Testis (tissue), 3 donors: ENCODE measurements around the gene SCN9A. TPM values are rescaled to one million over a fixed set of nuclear protein-coding genes. Genes with fewer than 3 reads are reported as not detected.

Experiments used
- DNase-seq: peaks from one replicate; pipeline ENCODE4 v3.0.0-alpha.2; 2019
- H3K27ac ChIP-seq, 2 donors: fragments of 200-600 bp; sonication (generic); one replicate each; pipeline ENCODE4 v1.5.1; 2019
- H3K27me3 ChIP-seq: fragments of 200-600 bp; sonication (generic); one replicate; pipeline ENCODE4 v1.5.1; 2019
- H3K36me3 ChIP-seq: fragments of 200-600 bp; sonication (generic); one replicate; pipeline ENCODE4 v1.5.1; 2017; ENCODE audit warnings: low read depth; ENCODE audit errors: missing control alignments
- H3K4me1 ChIP-seq: fragments of 200-600 bp; sonication (generic); one replicate; pipeline ENCODE4 v1.5.1; 2019
- H3K4me3 ChIP-seq, 2 donors: fragments of 200-600 bp; sonication (generic); one replicate each; pipeline ENCODE4 v1.5.1; 2017 to 2019
- H3K9me3 ChIP-seq: fragments of 200-600 bp; sonication (generic); one replicate; pipeline ENCODE4 v1.5.1; 2017
- POLR2A ChIP-seq: fragments of 450-650 bp; IDR thresholded peaks from one replicate; pipeline ENCODE4 v1.6.1; 2017; ENCODE audit warnings: antibody characterized with exemption, mild to moderate bottlenecking, moderate library complexity
- WGBS, 2 donors: methylation state at CpG; one replicate each; pipeline ENCODE4 v1.1.5; 2018; 5-methylcytosine and 5-hydroxymethylcytosine counted together
- intact Hi-C: fragments of 100-400 bp; cut with DNase I; formaldehyde crosslinking; loops from one replicate; pipeline ENCODE4 v1.15.1; 2023; ENCODE audit warnings: low total_unique reads
- polyA plus RNA-seq: library from polyadenylated mRNA; stranded (reverse); fragments of 350-450 nt; fragmentation: Illumina TruSeq; extraction: RNeasy Lipid Tissue Mini Kit (QIAGEN cat#74804); gene quantifications from one replicate; pipeline ENCODE4 v1.2.3, GENCODE V29; 2014; ENCODE audit warnings: low read depth, low replicate concordance; ENCODE audit not compliant: insufficient read depth
- total RNA-seq, 2 donors: library from RNA; depleted of rRNA; stranded (reverse); fragments of >200 nt; gene quantifications; one replicate each; pipeline ENCODE4 v1.2.3, GENCODE V29; 2016
- TF ChIP-seq, protein P1 (sequence below), 3 experiments: fragments of 450-650 bp in 2 of 3; fragments of 200-600 bp in 1 of 3; sonication (generic) in 1 of 3; IDR thresholded peaks; one replicate each; pipeline ENCODE4 v1.5.1; 2016 to 2019; ENCODE audit warnings: antibody characterized with exemption in 3 of 3, mild to moderate bottlenecking in 2 of 3, moderate library complexity in 1 of 3

Gene SCN9A
- total and polyA plus RNA-seq, 3 donors from 2014 or later: 7.3 to 117 (median 85.7) TPM

- H3K36me3 ChIP-seq: no peaks in the 10 kb centered on the region
These were observed 2.6 kb downstream of the SCN9A start for GRCh38 chr2:166373105-166373504.

GRCh38 chr2:166372046-166372445, 3.7 kb downstream of the SCN9A start:
- Histone ChIP-seq H3K27ac (no peak overlapping the region), H3K27me3 (no peaks in the 10 kb centered on the region), H3K4me3 (no peak overlapping the region), H3K36me3 (no peaks in the 10 kb centered on the region), H3K4me1 (peaks cover 4% of the 10 kb centered on the region), H3K9me3 (no peaks in the 10 kb centered on the region)
- WGBS, 2 donors: 76 to 77% methylated on average over 2 of the region's 2 CpGs
- intact Hi-C loops: no loop called here
- DNase-seq: no peak
- TF ChIP-seq, protein P1, sequence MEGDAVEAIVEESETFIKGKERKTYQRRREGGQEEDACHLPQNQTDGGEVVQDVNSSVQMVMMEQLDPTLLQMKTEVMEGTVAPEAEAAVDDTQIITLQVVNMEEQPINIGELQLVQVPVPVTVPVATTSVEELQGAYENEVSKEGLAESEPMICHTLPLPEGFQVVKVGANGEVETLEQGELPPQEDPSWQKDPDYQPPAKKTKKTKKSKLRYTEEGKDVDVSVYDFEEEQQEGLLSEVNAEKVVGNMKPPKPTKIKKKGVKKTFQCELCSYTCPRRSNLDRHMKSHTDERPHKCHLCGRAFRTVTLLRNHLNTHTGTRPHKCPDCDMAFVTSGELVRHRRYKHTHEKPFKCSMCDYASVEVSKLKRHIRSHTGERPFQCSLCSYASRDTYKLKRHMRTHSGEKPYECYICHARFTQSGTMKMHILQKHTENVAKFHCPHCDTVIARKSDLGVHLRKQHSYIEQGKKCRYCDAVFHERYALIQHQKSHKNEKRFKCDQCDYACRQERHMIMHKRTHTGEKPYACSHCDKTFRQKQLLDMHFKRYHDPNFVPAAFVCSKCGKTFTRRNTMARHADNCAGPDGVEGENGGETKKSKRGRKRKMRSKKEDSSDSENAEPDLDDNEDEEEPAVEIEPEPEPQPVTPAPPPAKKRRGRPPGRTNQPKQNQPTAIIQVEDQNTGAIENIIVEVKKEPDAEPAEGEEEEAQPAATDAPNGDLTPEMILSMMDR (IDR thresholded peaks at IDR 0.05): no peak
- TF ChIP-seq POLR2A: no peak

More at GRCh38 chr2:166373105-166373504, 2.6 kb downstream of the SCN9A start:
- TF ChIP-seq POLR2A: no peak
- TF ChIP-seq, protein P1 (IDR thresholded peaks at IDR 0.05): no peak
- H3K4me3 ChIP-seq: no peak overlapping the region
- intact Hi-C loops: no loop called here
- H3K9me3 ChIP-seq: no peaks in the 10 kb centered on the region
- H3K4me1 ChIP-seq: peaks cover 4% of the 10 kb centered on the region
- 55 to 56% methylated on average over 2 of the region's 2 CpGs for WGBS, 2 donors
- H3K27ac ChIP-seq: no peak overlapping the region
- no peaks in the 10 kb centered on the region for H3K27me3 ChIP-seq
- DNase-seq: no peak

DNA sequence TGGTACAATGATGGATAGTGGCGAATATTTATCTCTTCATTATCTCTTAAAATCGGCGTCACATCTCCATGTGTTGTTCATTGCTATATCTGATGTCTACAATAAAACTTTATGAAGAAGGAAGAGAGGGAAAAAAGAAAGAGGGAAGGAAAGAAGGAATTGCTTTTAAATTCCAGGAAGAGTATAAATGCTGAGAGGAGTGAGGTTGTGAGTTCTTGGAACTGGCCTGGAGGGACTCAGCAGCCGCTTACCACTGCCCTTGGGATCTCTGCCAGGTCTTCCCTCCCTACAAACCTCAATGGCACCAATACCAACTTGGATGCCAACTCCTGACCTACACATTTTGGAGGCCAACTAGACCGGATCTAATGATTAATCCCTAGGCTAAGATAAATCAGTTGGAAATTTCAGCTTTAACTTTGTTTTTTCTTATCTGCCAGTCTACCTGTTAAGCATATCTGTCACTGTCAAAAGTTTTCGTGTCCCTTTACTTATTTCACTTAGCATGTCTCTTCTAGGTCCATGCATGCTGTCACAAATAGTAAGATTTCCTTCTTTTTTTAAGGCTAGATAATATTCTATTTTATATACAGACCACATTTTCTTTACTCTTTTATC, 9.8 kb downstream of the SCN9A start:
- no peaks in the 10 kb centered on the region for H3K4me1 ChIP-seq
- TF ChIP-seq POLR2A: no peak
- TF ChIP-seq, protein P1 (IDR thresholded peaks at IDR 0.05): no peak
- intact Hi-C loops: no loop called here
- peak; percentile 35 for DNase-seq
- no peak overlapping the region for H3K27ac ChIP-seq
- no peak overlapping the region for H3K4me3 ChIP-seq
- H3K36me3 ChIP-seq: no peaks in the 10 kb centered on the region
- H3K9me3 ChIP-seq: no peaks in the 10 kb centered on the region
- H3K27me3 ChIP-seq: no peaks in the 10 kb centered on the region
- WGBS, 2 donors: 65 to 66% methylated on average over 6 of the region's 6 CpGs

DNA sequence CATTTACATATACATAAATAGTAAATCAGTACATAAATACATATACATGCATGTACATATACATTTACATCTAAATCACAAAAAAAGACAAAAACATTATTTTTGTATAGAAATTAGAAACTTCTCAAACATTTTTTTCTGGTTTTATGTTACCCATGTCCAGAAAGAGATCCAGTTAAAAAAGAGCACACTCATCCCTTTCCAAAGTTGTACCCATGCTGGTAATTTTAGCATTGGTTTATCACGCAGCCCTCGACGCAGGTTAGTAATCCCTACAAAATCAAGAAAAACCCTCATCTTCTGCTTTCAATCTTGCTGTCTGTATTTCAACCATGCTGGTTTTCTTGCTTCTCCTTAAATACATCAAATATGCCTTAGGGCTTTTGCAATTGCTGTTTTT, 10.5 kb downstream of the SCN9A start:
- no peaks in the 10 kb centered on the region for H3K27me3 ChIP-seq
- no peak for DNase-seq
- no peaks in the 10 kb centered on the region for H3K36me3 ChIP-seq
- TF ChIP-seq POLR2A: no peak
- TF ChIP-seq, protein P1 (IDR thresholded peaks at IDR 0.05): no peak
- 92% methylated on average over 3 of the region's 3 CpGs for WGBS, 2 donors
- no peaks in the 10 kb centered on the region for H3K9me3 ChIP-seq
- no peak overlapping the region for H3K4me3 ChIP-seq
- intact Hi-C loops: no loop called here
- H3K4me1 ChIP-seq: no peaks in the 10 kb centered on the region
- H3K27ac ChIP-seq: no peak overlapping the region
